Measurements from ENCODE around the gene C4orf50. TPM values are rescaled to one million over a fixed set of nuclear protein-coding genes. Genes with fewer than 3 reads are reported as not detected.

C4orf50 gene
- total and polyA plus RNA-seq, 7 donors = under 0.01 to 0.83 (median 0.43) TPM; not detected in 1

DNA sequence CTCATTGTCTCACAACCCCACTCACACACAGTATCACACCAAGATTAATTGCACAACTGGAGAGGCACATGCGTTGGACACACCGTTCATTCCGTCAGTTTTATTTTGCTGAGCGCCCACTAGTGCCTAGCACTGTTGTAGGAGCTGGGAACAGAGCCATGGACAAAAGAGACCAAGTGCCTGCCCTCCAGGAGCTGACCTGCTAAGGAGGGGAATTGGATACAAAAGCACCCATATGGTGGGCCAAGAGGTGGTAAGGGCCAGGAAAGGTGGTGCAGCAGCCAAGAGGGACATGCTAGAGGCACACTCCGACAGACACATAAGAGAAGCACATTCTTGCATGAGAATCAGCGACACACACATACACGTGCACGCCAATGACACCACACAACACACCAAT, 124.6 kb downstream of the C4orf50 start:
- Histone ChIP-seq H3K4me3 (no peak overlapping the region), H3K27me3 (peaks cover 47 to 94% (median 60%) of the 10 kb centered on the region in 3 donors), H3K36me3 (no peaks in the 10 kb centered on the region), H3K27ac (no peak overlapping the region), H3K9me3 (peaks cover 0 to 2% (median 0%) of the 10 kb centered on the region in 4 donors), H3K4me1 (peaks cover 0 to 22% (median 19%) of the 10 kb centered on the region in 4 donors)
- intact Hi-C loops (cut with DNase I) = no loop called here
- DNase-seq = no peak
- TF ChIP-seq, protein P1, sequence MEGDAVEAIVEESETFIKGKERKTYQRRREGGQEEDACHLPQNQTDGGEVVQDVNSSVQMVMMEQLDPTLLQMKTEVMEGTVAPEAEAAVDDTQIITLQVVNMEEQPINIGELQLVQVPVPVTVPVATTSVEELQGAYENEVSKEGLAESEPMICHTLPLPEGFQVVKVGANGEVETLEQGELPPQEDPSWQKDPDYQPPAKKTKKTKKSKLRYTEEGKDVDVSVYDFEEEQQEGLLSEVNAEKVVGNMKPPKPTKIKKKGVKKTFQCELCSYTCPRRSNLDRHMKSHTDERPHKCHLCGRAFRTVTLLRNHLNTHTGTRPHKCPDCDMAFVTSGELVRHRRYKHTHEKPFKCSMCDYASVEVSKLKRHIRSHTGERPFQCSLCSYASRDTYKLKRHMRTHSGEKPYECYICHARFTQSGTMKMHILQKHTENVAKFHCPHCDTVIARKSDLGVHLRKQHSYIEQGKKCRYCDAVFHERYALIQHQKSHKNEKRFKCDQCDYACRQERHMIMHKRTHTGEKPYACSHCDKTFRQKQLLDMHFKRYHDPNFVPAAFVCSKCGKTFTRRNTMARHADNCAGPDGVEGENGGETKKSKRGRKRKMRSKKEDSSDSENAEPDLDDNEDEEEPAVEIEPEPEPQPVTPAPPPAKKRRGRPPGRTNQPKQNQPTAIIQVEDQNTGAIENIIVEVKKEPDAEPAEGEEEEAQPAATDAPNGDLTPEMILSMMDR (IDR thresholded peaks at IDR 0.05) = no peak
- 69 to 71% methylated on average over 8 of the region's 8 CpGs for WGBS, 2 donors

DNA sequence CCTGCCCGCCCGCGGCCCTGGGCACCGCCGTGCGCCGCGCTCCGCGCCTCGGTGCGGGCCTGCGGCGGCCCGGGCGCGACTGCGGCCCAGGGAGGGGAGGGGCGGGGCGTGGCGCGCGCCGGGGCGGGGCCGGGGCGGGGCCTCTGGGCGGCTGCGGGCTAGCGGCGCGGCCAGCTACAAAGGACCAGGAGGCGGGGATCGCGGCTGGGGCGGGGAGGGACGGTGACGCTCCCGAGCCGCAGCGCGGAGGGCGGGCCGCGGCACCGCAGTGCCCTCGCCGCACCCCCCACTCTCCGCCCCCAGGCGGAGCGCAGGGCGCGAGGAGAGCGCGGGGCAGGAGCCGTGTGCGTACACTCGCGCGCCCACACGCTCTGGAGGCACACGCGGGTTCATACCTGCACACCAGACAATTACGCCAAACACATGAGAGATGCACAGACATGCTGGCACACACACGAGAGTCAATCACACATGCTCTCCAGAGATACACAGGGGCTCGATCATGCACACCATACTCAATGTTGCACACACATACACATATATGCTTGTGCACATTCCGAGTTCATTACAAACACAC, 125.1 kb downstream of the C4orf50 start, which contains the start of gene CRMP1:
TSS of gene CRMP1 (minus strand) at position 83 of the 577 bp plus-strand sequence. CDS start 117 bp downstream, outside the sequence.
- TF ChIP-seq, protein P1 (IDR thresholded peaks at IDR 0.05) = no peak
- no peak for TF ChIP-seq POLR2A (IDR thresholded peaks at IDR 0.05)
- TF ChIP-seq POLR2AphosphoS5 (IDR thresholded peaks at IDR 0.05) = no peak
- TF ChIP-seq EP300 (IDR thresholded peaks at IDR 0.05) = no peak
- Histone ChIP-seq H3K27ac (no peak within 1 kb of the TSS), H3K36me3 (no peaks in the 10 kb centered on the region), H3K9me3 (peaks cover 0 to 2% (median 0%) of the 10 kb centered on the region in 4 donors), H3K27me3 (peaks cover 50 to 98% (median 65%) of the 10 kb centered on the region in 3 donors), H3K4me1 (peaks cover 0 to 26% (median 24%) of the 10 kb centered on the region in 4 donors), H3K4me3 (peak within 1 kb of the TSS in 2 of 4 donors; percentile 10 to 23)
- intact Hi-C loops (cut with DNase I) = no loop called here
- no peak for DNase-seq
- WGBS, 2 donors = 6 to 27% methylated on average over 67 of the region's 67 CpGs

DNA sequence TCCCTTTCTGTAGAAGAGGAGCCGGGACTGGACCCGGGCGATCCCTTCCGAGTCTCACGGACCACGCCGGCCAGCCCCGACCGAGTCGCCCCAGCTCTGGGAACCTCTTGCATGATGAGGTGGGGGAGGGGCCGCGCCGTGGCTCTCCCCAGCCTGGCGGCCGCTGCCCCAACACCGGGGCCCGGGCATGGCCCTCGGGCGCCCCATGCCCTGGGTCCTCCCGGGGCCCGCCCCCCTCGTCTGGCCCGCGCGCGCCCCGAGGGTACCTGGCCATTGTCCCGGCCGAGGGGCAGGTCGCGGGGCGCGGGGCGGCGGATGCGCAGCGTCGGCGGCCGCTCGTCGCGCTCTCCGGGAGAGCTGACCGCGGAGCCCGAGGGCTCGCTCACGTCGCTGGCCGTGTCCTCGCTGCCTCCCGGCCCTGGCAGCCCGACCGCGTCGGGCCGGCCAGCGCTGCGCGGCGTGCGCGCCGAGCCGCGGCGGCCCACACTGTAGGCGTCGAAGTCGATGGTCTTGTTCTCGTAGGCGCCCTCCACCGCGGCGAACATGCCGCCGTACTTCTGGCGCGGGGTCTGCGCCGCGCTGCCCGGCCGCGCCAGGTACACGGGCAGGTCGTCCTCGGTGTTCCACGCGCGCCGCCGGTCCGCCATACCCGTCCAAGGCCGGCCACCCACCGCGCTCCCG, 125.8 kb downstream of the C4orf50 start:
- intact Hi-C loops (cut with DNase I) = no loop called here
- Histone ChIP-seq H3K36me3 (no peaks in the 10 kb centered on the region), H3K27ac (no peak overlapping the region), H3K9me3 (peaks cover 0 to 2% (median 0%) of the 10 kb centered on the region in 4 donors), H3K27me3 (peaks cover 56 to 98% (median 71%) of the 10 kb centered on the region in 3 donors), H3K4me1 (peaks cover 0 to 32% (median 31%) of the 10 kb centered on the region in 4 donors), H3K4me3 (peak overlapping the region in 2 of 4 donors; percentile 10 to 23)
- no peak for DNase-seq
- 4 to 43% methylated on average over 100 of the region's 100 CpGs for WGBS, 2 donors
- no peak for TF ChIP-seq EP300 (IDR thresholded peaks at IDR 0.05)
- no peak for TF ChIP-seq POLR2AphosphoS5 (IDR thresholded peaks at IDR 0.05)
- TF ChIP-seq, protein P1 (IDR thresholded peaks at IDR 0.05) = no peak
- no peak for TF ChIP-seq POLR2A (IDR thresholded peaks at IDR 0.05)

DNA sequence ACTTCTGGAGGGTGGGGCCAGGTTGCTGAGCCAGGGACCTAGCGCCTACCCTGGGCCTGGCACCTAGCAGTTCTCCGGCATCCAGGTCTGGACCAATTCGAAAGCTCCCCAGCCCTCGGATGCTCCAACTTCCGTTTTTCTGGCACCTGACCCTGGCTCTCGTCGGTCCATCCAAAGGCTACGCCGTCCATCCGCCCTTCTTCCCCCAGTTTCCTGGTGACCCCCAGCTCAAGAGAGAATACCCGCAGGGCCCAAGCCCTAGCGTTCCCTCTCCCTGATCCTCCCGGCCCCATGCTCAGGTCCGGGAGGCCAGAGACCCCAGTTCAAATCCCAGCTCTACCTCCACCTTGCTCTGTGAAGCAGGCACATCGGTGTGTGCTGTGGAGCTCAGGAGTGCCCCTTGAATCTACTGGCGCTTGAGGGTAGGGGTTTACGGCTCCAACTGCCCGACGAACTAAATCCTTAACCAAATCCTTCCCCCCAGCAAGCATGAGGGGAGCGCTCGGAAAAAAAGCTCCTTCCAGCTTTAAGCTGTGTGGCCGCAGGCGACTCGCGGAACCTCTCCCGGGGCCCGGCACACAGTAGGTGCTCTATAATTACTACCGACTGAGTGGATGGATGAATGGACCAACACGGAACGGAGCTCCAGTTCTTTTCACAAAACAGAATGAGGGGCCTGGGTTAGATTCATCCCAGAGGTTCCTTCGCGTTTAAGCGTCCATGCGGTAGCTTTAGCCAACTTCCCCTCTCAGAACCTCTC, 126.5 kb downstream of the C4orf50 start:
- Histone ChIP-seq H3K4me1 (peaks cover 0 to 38% (median 35%) of the 10 kb centered on the region in 4 donors), H3K27me3 (peaks cover 62 to 98% (median 79%) of the 10 kb centered on the region in 3 donors), H3K36me3 (no peaks in the 10 kb centered on the region), H3K4me3 (no peak overlapping the region), H3K27ac (no peak overlapping the region), H3K9me3 (no peaks in the 10 kb centered on the region)
- TF ChIP-seq, protein P1 (IDR thresholded peaks at IDR 0.05) = no peak
- TF ChIP-seq POLR2A (IDR thresholded peaks at IDR 0.05) (no peak), EP300 (IDR thresholded peaks at IDR 0.05) (no peak), POLR2AphosphoS5 (IDR thresholded peaks at IDR 0.05) (no peak)
- WGBS, 2 donors = 15 to 40% methylated on average over 34 of the region's 34 CpGs
- intact Hi-C loops (cut with DNase I) = no loop called here
- DNase-seq = no peak

Data from sigmoid colon (tissue), 7 donors.